Common myeloid progenitor, CD34-positive (primary cell): ENCODE data around the gene OR7A5. TPM values are rescaled to one million over a fixed set of nuclear protein-coding genes. Genes with fewer than 3 reads are reported as not detected.

ENCODE experiments used
- CTCF ChIA-PET: fragments of 350-600 bp; sonication (Branson Sonifier 250); formaldehyde crosslinking; loops from one replicate; lab custom pipeline; 2021; ENCODE audit warnings: antibody characterized with exemption; lab: Charles Lee
- POLR2A ChIA-PET: fragments of 350-600 bp; sonication (Branson Sonifier 250); formaldehyde crosslinking; loops from one replicate; lab custom pipeline; 2021; ENCODE audit warnings: antibody characterized with exemption; lab: Charles Lee
- DNase-seq, 3 donors: peaks; one replicate each; pipeline versions ENCODE4 v3.0.0 to v3.0.0-alpha.2; 2013
- H3K27ac ChIP-seq, 2 experiments: 1 replicate in 1 of 2; 2 replicates in 1 of 2; pipeline ENCODE4 v1.7.0; 2013; ENCODE audit warnings: inconsistent platforms in 2 of 2, low read length in 2 of 2, mild to moderate bottlenecking in 2 of 2, low read depth in 1 of 2, moderate library complexity in 1 of 2; ENCODE audit not compliant: severe bottlenecking in 2 of 2, insufficient read depth in 1 of 2, poor library complexity in 1 of 2
- H3K27me3 ChIP-seq, 5 experiments: replicated peaks in 2 of 5; 1 replicate in 3 of 5; 2 replicates in 2 of 5; pipeline versions ENCODE4 v1.6.1 to v1.7.0; 2013; ENCODE audit warnings: low read length in 4 of 5, mild to moderate bottlenecking in 2 of 5, moderate library complexity in 2 of 5, inconsistent platforms in 1 of 5; ENCODE audit not compliant: insufficient read depth in 5 of 5, control insufficient read depth in 4 of 5
- H3K36me3 ChIP-seq, 4 experiments: 1 replicate in 2 of 4; 2 replicates in 2 of 4; pipeline versions ENCODE4 v1.6.1 to v1.7.0; 2013; ENCODE audit warnings: low read length in 3 of 4, control low read depth in 1 of 4, mild to moderate bottlenecking in 1 of 4; ENCODE audit not compliant: control insufficient read depth in 4 of 4, insufficient read depth in 4 of 4
- H3K4me1 ChIP-seq, 4 experiments: 1 replicate in 3 of 4; 2 replicates in 1 of 4; pipeline versions ENCODE4 v1.6.1 to v1.7.1; 2013; ENCODE audit warnings: low read length in 3 of 4, mild to moderate bottlenecking in 3 of 4, control low read depth in 1 of 4, inconsistent platforms in 1 of 4, moderate library complexity in 1 of 4; ENCODE audit not compliant: control insufficient read depth in 4 of 4, insufficient read depth in 4 of 4; ENCODE audit errors: control extremely low read depth in 1 of 4
- H3K4me3 ChIP-seq, 7 experiments: 1 replicate in 4 of 7; 2 replicates in 3 of 7; pipeline versions ENCODE4 v1.5.1 to v1.7.0; 2013; ENCODE audit warnings: mild to moderate bottlenecking in 7 of 7, low read length in 6 of 7, moderate library complexity in 6 of 7, inconsistent platforms in 2 of 7, low read depth in 2 of 7, control low read depth in 1 of 7; ENCODE audit not compliant: insufficient read depth in 4 of 7, control insufficient read depth in 1 of 7; ENCODE audit errors: extremely low read depth in 1 of 7
- H3K9me3 ChIP-seq, 5 experiments: 1 replicate in 4 of 5; 2 replicates in 1 of 5; pipeline versions ENCODE4 v1.6.1 to v1.7.1; 2013; ENCODE audit warnings: low read length in 4 of 5, mild to moderate bottlenecking in 2 of 5, inconsistent platforms in 1 of 5, low read depth in 1 of 5, moderate library complexity in 1 of 5; ENCODE audit not compliant: control insufficient read depth in 4 of 5, insufficient read depth in 2 of 5; ENCODE audit errors: control extremely low read depth in 1 of 5
- WGBS: methylation state at CpG from one replicate; pipeline ENCODE4 v1.1.5; 2013; ENCODE audit not compliant: insufficient coverage; 5-methylcytosine and 5-hydroxymethylcytosine counted together
- polyA plus RNA-seq: library from polyadenylated mRNA; unstranded; fragments of 120-200 nt; gene quantifications from one replicate; pipeline ENCODE4 v1.2.1, GENCODE V29; 2013

OR7A5 gene
- not detected for polyA plus RNA-seq

- Histone ChIP-seq H3K36me3 (no peaks in the 10 kb centered on the region), H3K4me3 (no peak within 1 kb of the TSS), H3K4me1 (no peaks in the 10 kb centered on the region), H3K27ac (no peak within 1 kb of the TSS), H3K9me3 (no peaks in the 10 kb centered on the region), H3K27me3 (no peaks in the 10 kb centered on the region)
- ChIA-PET POLR2A (no interaction called here), CTCF (no interaction called here)
- 80% methylated on average over 1 of the region's 1 CpG for WGBS
- DNase-seq: no peak
Observed at GRCh38 chr19:14835011-14835410, at the start of gene OR7A5, which contains the start of gene OR7C1. OR7A5 (minus strand) TSS chr19:14835185; CDS start chr19:14828241, 6,944 bp downstream. OR7C1 (minus strand) TSS chr19:14835185; CDS start chr19:14800136, 35,049 bp downstream.

GRCh38 chr19:14871619-14872230 is 36.7 kb upstream of the OR7A5 start:
- no peaks in the 10 kb centered on the region for H3K27me3 ChIP-seq
- peak; percentile 52 to 64 (median 63) for DNase-seq
- H3K27ac ChIP-seq: no peak overlapping the region
- POLR2A ChIA-PET: no interaction called here
- no peaks in the 10 kb centered on the region for H3K36me3 ChIP-seq
- peaks cover 0 to 4% (median 0%) of the 10 kb centered on the region in 4 experiments for H3K4me1 ChIP-seq
- CTCF ChIA-PET: interaction anchor here (1.2 kb wide), 1 partner anchor 304 kb away, joined by 4 read pairs; no protein-coding TSS in a partner anchor
- H3K4me3 ChIP-seq: no peak overlapping the region
- 67% methylated on average over 1 of the region's 4 CpGs for WGBS
- H3K9me3 ChIP-seq: peaks cover 0 to 5% (median 0%) of the 10 kb centered on the region in 5 experiments

- Histone ChIP-seq H3K27me3 (peaks cover 0 to 3% (median 0%) of the 10 kb centered on the region in 5 experiments), H3K4me1 (peaks cover 0 to 4% (median 0%) of the 10 kb centered on the region in 4 experiments), H3K36me3 (no peaks in the 10 kb centered on the region), H3K9me3 (peaks cover 0 to 6% (median 0%) of the 10 kb centered on the region in 5 experiments), H3K4me3 (no peak overlapping the region), H3K27ac (no peak overlapping the region)
- POLR2A ChIA-PET: interaction anchor here (0.5 to 0.8 kb wide), 2 partner anchors 92 to 153 kb away, joined by 3 to 4 read pairs; no protein-coding TSS in a partner anchor
- WGBS: 100% methylated on average over 3 of the region's 5 CpGs
- CTCF ChIA-PET: no interaction called here
- no peak for DNase-seq
Observed at GRCh38 chr19:14868497-14868896, 33.5 kb upstream of the OR7A5 start.

- CTCF ChIA-PET: no interaction called here
- 98% methylated on average over 4 of the region's 5 CpGs for WGBS
Observed at GRCh38 chr19:14848822-14849221, 13.8 kb upstream of the OR7A5 start, which contains the start of gene OR7A10. OR7A10 (minus strand) TSS chr19:14848922; CDS start chr19:14841877, 7,045 bp downstream.

GRCh38 chr19:14843578-14843977 is 8.6 kb upstream of the OR7A5 start:
- CTCF ChIA-PET: no interaction called here
- H3K27me3 ChIP-seq: peaks cover 0 to 2% (median 0%) of the 10 kb centered on the region in 5 experiments
- H3K27ac ChIP-seq: no peak overlapping the region
- POLR2A ChIA-PET: no interaction called here
- H3K4me1 ChIP-seq: no peaks in the 10 kb centered on the region
- H3K36me3 ChIP-seq: no peaks in the 10 kb centered on the region
- no peak overlapping the region for H3K4me3 ChIP-seq
- 80% methylated on average over 2 of the region's 6 CpGs for WGBS
- no peaks in the 10 kb centered on the region for H3K9me3 ChIP-seq
- DNase-seq: no peak

More at GRCh38 chr19:14848822-14849221, 13.8 kb upstream of the OR7A5 start, which contains the start of gene OR7A10:
- no peaks in the 10 kb centered on the region for H3K4me1 ChIP-seq
- H3K27me3 ChIP-seq: peaks cover 0 to 2% (median 0%) of the 10 kb centered on the region in 5 experiments
- no peaks in the 10 kb centered on the region for H3K9me3 ChIP-seq
- H3K4me3 ChIP-seq: no peak within 1 kb of the TSS
- H3K36me3 ChIP-seq: no peaks in the 10 kb centered on the region
- POLR2A ChIA-PET: interaction anchor here (0.7 kb wide), 1 partner anchor 9 kb away, joined by 4 read pairs; no protein-coding TSS in a partner anchor
- no peak for DNase-seq
- no peak within 1 kb of the TSS for H3K27ac ChIP-seq

GRCh38 chr19:14843169-14843568 is 8.2 kb upstream of the OR7A5 start:
- Histone ChIP-seq H3K4me3 (no peak overlapping the region), H3K4me1 (no peaks in the 10 kb centered on the region), H3K36me3 (no peaks in the 10 kb centered on the region), H3K9me3 (no peaks in the 10 kb centered on the region), H3K27me3 (peaks cover 0 to 2% (median 0%) of the 10 kb centered on the region in 5 experiments), H3K27ac (no peak overlapping the region)
- no peak for DNase-seq
- POLR2A ChIA-PET: no interaction called here
- WGBS: 94% methylated on average over 2 of the region's 2 CpGs
- CTCF ChIA-PET: no interaction called here

- H3K36me3 ChIP-seq: no peaks in the 10 kb centered on the region
- no peak overlapping the region for H3K27ac ChIP-seq
- no peak for DNase-seq
- ChIA-PET POLR2A (no interaction called here), CTCF (interaction anchor here (1.5 kb wide), 1 partner anchor 252 kb away, joined by 3 read pairs; no protein-coding TSS in a partner anchor)
- peaks cover 0 to 2% (median 0%) of the 10 kb centered on the region in 5 experiments for H3K27me3 ChIP-seq
- H3K9me3 ChIP-seq: no peaks in the 10 kb centered on the region
- H3K4me1 ChIP-seq: no peaks in the 10 kb centered on the region
- H3K4me3 ChIP-seq: no peak overlapping the region
- WGBS: no CpG with 5 or more reads among the region's 1 CpG
Observed at GRCh38 chr19:14840206-14840605, 5.2 kb upstream of the OR7A5 start.
